MM.1S (cell line): Measurements from ENCODE around the gene CDAN1.

Source experiments
- DNase-seq: peaks from one replicate; pipeline ENCODE4 v3.0.0-alpha.2; 2015
- H2AFZ ChIP-seq: fragments of 300-600 bp; sonication (generic); 2 replicates; pipeline ENCODE4 v1.6.0; 2016; ENCODE audit warnings: antibody characterized with exemption, low read length
- H3F3A ChIP-seq: fragments of 300-600 bp; sonication (generic); 2 replicates; pipeline ENCODE4 v1.6.1; 2016; ENCODE audit warnings: mild to moderate bottlenecking, antibody characterized with exemption, low read length, moderate library complexity, mixed read lengths; ENCODE audit not compliant: insufficient read depth
- H3K27ac ChIP-seq: fragments of 300-600 bp; sonication (generic); 2 replicates; pipeline ENCODE4 v1.5.1; 2016; ENCODE audit warnings: mild to moderate bottlenecking, low read length
- H3K27me3 ChIP-seq: fragments of 300-600 bp; sonication (generic); replicated peaks from 2 replicates; pipeline ENCODE4 v1.6.0; 2016; ENCODE audit warnings: low read length; ENCODE audit not compliant: insufficient read depth
- H3K36me3 ChIP-seq: fragments of 300-600 bp; sonication (generic); replicated peaks from 2 replicates; pipeline ENCODE4 v1.6.1; 2016; ENCODE audit warnings: mild to moderate bottlenecking, low read length, mixed read lengths; ENCODE audit not compliant: insufficient read depth
- H3K4me1 ChIP-seq: fragments of 300-600 bp; sonication (generic); 2 replicates; pipeline ENCODE4 v1.6.1; 2016; ENCODE audit warnings: low read length, mixed read lengths
- H3K4me2 ChIP-seq: fragments of 300-600 bp; sonication (generic); 2 replicates; pipeline ENCODE4 v1.6.0; 2016; ENCODE audit warnings: low read depth, low read length
- H3K4me3 ChIP-seq: fragments of 300-600 bp; sonication (generic); 2 replicates; pipeline ENCODE4 v1.5.1; 2016; ENCODE audit warnings: low read length, mixed read lengths
- H3K79me2 ChIP-seq: fragments of 300-600 bp; sonication (generic); 2 replicates; pipeline ENCODE4 v1.6.1; 2016; ENCODE audit warnings: mixed run types, low read length, mixed read lengths
- H3K9ac ChIP-seq: fragments of 300-600 bp; sonication (generic); 2 replicates; pipeline ENCODE4 v1.6.1; 2016; ENCODE audit warnings: low read length, mixed read lengths
- H3K9me2 ChIP-seq: fragments of 300-600 bp; sonication (generic); replicated peaks from 2 replicates; pipeline ENCODE4 v1.6.1; 2016; ENCODE audit warnings: mild to moderate bottlenecking, low read length, mixed read lengths; ENCODE audit not compliant: insufficient read depth
- H3K9me3 ChIP-seq: fragments of 300-600 bp; sonication (generic); replicated peaks from 2 replicates; pipeline ENCODE4 v1.6.1; 2016; ENCODE audit warnings: mild to moderate bottlenecking, low read length, mixed read lengths; ENCODE audit not compliant: insufficient read depth
- H4K20me1 ChIP-seq: fragments of 300-600 bp; sonication (generic); 2 replicates; pipeline ENCODE4 v1.6.1; 2016; ENCODE audit warnings: mild to moderate bottlenecking, low read length, moderate library complexity, mixed read lengths; ENCODE audit not compliant: insufficient read depth
- CTCF ChIP-seq: fragments of 300-600 bp; sonication (generic); IDR thresholded peaks from 2 replicates; pipeline ENCODE4 v1.5.1; 2016; ENCODE audit warnings: antibody characterized with exemption, low read length, mixed read lengths
- EZH2 ChIP-seq: fragments of 300-600 bp; sonication (generic); optimal IDR thresholded peaks from 2 replicates; pipeline ENCODE3; 2017; ENCODE audit warnings: low read depth, mild to moderate bottlenecking, antibody characterized with exemption, low read length, mixed read lengths
- EZH2phosphoT487 ChIP-seq: fragments of 300-600 bp; sonication (generic); IDR thresholded peaks from 2 replicates; pipeline ENCODE4 v1.6.1; 2018; ENCODE audit warnings: antibody characterized with exemption, low read length

The CDAN1 gene

DNA sequence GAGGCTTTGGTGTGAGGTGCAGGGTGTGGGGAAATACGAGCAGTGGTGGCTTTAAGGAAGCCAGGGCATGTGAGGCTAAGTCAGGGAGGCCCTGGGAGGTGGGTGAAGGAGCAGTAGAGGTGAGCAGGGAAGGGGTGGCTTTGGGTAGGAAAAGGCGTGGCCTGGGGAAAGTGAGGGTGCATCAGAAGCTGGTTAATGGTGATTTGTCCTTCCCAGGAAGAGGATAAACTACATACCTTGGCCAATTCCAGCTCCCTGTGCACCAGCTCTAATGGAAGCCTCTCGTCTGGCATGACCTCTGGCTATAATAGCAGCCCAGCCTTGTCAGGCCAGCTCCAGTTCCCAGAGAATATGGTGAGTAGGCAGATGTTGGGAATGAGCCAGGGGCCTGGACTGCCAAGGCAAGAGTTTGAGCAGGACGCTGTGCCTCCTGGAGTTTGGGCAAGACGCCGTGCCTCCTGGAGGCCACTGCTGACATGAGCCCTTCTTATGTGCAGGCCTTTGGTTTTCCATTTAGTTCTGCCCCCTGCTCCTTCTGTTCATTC lies 41.3 kb downstream of the CDAN1 start:
- Histone ChIP-seq H3K9ac (no peak overlapping the region), H2AFZ (no peak overlapping the region), H3F3A (no peaks in the 10 kb centered on the region; the same call in 1 of the 2 replicates), H3K4me3 (no peak overlapping the region), H3K4me2 (no peak overlapping the region), H3K36me3 (no peaks in the 10 kb centered on the region), H3K9me2 (no peaks in the 10 kb centered on the region), H3K27me3 (no peaks in the 10 kb centered on the region), H3K9me3 (no peaks in the 10 kb centered on the region), H3K27ac (no peak overlapping the region), H4K20me1 (no peaks in the 10 kb centered on the region), H3K79me2 (no peaks in the 10 kb centered on the region), H3K4me1 (no peaks in the 10 kb centered on the region)
- TF ChIP-seq EZH2 = no peak
- no peak for TF ChIP-seq CTCF
- TF ChIP-seq EZH2phosphoT487 = no peak
- no peak for DNase-seq

DNA sequence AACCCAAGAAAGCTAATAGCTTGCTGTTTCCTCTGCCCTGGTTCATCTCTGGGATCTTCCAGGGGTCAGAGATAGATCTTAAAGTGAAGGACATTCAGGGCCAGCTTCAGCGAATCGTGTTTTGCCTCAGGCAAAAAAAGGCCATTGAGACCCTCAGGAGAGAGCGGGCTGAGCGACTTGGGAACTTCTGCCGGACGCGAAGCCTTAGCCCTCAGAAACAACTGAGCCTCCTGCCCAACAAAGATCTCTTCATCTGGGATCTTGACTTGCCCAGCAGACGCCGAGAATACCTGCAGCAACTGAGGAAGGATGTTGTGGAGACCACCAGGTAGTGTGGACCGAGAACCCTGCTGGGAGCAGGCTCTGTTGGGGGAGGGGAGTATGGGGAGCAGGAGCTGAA lies 42.5 kb downstream of the CDAN1 start:
- H3K9ac ChIP-seq = no peak overlapping the region
- H3K4me3 ChIP-seq = no peak overlapping the region
- H3K4me1 ChIP-seq = no peaks in the 10 kb centered on the region
- H3K36me3 ChIP-seq = no peaks in the 10 kb centered on the region
- no peaks in the 10 kb centered on the region for H3K9me3 ChIP-seq
- no peaks in the 10 kb centered on the region for H4K20me1 ChIP-seq
- no peaks in the 10 kb centered on the region for H3K27me3 ChIP-seq
- H2AFZ ChIP-seq = no peak overlapping the region
- DNase-seq = no peak
- no peaks in the 10 kb centered on the region; the same call in 1 of the 2 replicates for H3F3A ChIP-seq
- no peaks in the 10 kb centered on the region for H3K79me2 ChIP-seq
- TF ChIP-seq EZH2phosphoT487 (no peak), CTCF (no peak), EZH2 (no peak)
- no peak overlapping the region for H3K4me2 ChIP-seq
- H3K9me2 ChIP-seq = no peaks in the 10 kb centered on the region
- H3K27ac ChIP-seq = no peak overlapping the region

DNA sequence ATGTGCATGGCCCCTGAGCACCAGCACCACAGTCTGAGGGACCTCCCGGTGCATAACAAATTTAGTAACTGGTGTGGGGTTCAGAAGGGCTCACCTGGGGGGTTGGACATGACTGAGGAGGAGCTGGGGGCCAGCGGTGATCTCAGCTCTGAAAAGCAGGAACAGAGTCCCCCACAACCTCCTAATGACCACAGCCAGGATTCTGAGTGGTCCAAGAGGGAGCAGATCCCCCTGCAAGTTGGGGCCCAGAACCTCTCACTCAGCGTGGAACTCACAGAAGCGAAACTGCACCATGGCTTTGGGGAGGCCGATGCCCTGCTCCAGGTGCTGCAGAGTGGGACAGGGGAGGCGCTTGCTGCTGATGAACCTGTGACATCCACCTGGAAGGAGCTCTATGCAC lies 43.0 kb downstream of the CDAN1 start:
- H3K9me2 ChIP-seq = no peaks in the 10 kb centered on the region
- H3K9ac ChIP-seq = no peak overlapping the region
- H3K4me2 ChIP-seq = no peak overlapping the region
- TF ChIP-seq CTCF (no peak), EZH2phosphoT487 (no peak), EZH2 (no peak)
- no peak overlapping the region for H2AFZ ChIP-seq
- H3F3A ChIP-seq = no peaks in the 10 kb centered on the region; the same call in 1 of the 2 replicates
- H3K79me2 ChIP-seq = no peaks in the 10 kb centered on the region
- H3K27me3 ChIP-seq = no peaks in the 10 kb centered on the region
- no peaks in the 10 kb centered on the region for H3K9me3 ChIP-seq
- H4K20me1 ChIP-seq = no peaks in the 10 kb centered on the region
- H3K27ac ChIP-seq = no peak overlapping the region
- no peaks in the 10 kb centered on the region for H3K36me3 ChIP-seq
- H3K4me3 ChIP-seq = no peak overlapping the region
- DNase-seq = no peak
- H3K4me1 ChIP-seq = no peaks in the 10 kb centered on the region
